Astrocyte of the cerebellum (primary cell): ENCODE measurements around the gene IQCF2.

ENCODE experiments used
- DNase-seq: peaks from one replicate; pipeline ENCODE4 v3.0.0-alpha.2; 2011; ENCODE audit warnings: low read depth
- H3K4me3 ChIP-seq: 2 replicates; pipeline ENCODE4 v1.5.1; 2011; ENCODE audit warnings: mild to moderate bottlenecking, low read depth, low read length, moderate library complexity
- in situ Hi-C: cut with HindIII; loops from 2 replicates; pipeline ENCODE4 v1.10.0; 2017; ENCODE audit warnings: low sequenced_read_pairs
- TF ChIP-seq, protein P1 (sequence below): IDR thresholded peaks from 2 replicates; pipeline ENCODE4 v1.5.1; 2012; ENCODE audit warnings: low read length, low read depth, moderate library complexity, mild to moderate bottlenecking; ENCODE audit errors: missing control alignments

The IQCF2 gene

GRCh38 chr3:51874889-51875288 is 13.5 kb downstream of the IQCF2 start:
- DNase-seq = no peak
- TF ChIP-seq, protein P1, sequence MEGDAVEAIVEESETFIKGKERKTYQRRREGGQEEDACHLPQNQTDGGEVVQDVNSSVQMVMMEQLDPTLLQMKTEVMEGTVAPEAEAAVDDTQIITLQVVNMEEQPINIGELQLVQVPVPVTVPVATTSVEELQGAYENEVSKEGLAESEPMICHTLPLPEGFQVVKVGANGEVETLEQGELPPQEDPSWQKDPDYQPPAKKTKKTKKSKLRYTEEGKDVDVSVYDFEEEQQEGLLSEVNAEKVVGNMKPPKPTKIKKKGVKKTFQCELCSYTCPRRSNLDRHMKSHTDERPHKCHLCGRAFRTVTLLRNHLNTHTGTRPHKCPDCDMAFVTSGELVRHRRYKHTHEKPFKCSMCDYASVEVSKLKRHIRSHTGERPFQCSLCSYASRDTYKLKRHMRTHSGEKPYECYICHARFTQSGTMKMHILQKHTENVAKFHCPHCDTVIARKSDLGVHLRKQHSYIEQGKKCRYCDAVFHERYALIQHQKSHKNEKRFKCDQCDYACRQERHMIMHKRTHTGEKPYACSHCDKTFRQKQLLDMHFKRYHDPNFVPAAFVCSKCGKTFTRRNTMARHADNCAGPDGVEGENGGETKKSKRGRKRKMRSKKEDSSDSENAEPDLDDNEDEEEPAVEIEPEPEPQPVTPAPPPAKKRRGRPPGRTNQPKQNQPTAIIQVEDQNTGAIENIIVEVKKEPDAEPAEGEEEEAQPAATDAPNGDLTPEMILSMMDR = no peak
- in situ Hi-C loops = no loop called here

GRCh38 chr3:51875501-51875900 is 14.1 kb downstream of the IQCF2 start, which contains the start of gene IQCF5:
Gene IQCF5 (minus strand): TSS chr3:51875601. CDS start chr3:51875531, 70 bp downstream.
- DNase-seq = no peak
- H3K4me3 ChIP-seq = no peak within 1 kb of the TSS
- in situ Hi-C loops = no loop called here
- TF ChIP-seq, protein P1 = no peak

More at GRCh38 chr3:51874889-51875288, 13.5 kb downstream of the IQCF2 start:
- H3K4me3 ChIP-seq = no peak overlapping the region

- H3K4me3 ChIP-seq = no peak overlapping the region
- in situ Hi-C loops = no loop called here
- TF ChIP-seq, protein P1 = no peak
- DNase-seq = no peak
Measured at GRCh38 chr3:51876186-51876585, 14.8 kb downstream of the IQCF2 start.

- in situ Hi-C loops = no loop called here
- H3K4me3 ChIP-seq = no peak overlapping the region
- TF ChIP-seq, protein P1 = no peak
- DNase-seq = no peak
Measured at GRCh38 chr3:51879937-51880336, 18.5 kb downstream of the IQCF2 start.

GRCh38 chr3:51886447-51886846 is 25.0 kb downstream of the IQCF2 start:
- TF ChIP-seq, protein P1 = no peak
- DNase-seq = no peak
- in situ Hi-C loops = no loop called here
- no peak overlapping the region for H3K4me3 ChIP-seq

DNA sequence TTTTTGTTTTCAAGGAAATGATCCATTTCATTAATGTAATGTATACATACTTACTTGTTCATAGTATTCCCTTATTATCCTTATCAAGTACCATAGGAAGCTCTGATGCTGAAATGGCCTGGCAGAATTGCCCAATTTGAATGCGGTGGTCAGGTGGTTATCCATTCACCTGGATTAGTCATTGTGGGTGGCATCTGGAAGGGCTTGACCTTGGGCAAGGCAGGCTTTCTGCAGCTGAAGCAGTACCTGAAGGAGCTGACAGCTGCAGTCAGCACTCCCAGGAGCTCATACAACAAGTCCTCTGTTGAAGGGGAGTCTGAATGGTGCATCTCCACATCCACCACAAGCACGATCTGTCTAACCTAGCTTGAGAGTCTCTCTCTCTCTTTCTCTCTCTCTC is 26.2 kb downstream of the IQCF2 start:
- in situ Hi-C loops = no loop called here
- H3K4me3 ChIP-seq = no peak overlapping the region

More for the DNA sequence above, 26.2 kb downstream of the IQCF2 start:
- DNase-seq = no peak
- TF ChIP-seq, protein P1 = no peak
